GM10266 (cell line): ENCODE results near the gene SH3GL1.

Experiments used
- DNase-seq: peaks from one replicate; pipeline ENCODE4 v3.0.0; 2012; ENCODE audit errors: extremely low spot score
- TF ChIP-seq, protein P1 (sequence below): IDR thresholded peaks from 2 replicates; pipeline ENCODE4 v1.5.1; 2012; ENCODE audit warnings: mild to moderate bottlenecking, low read depth; ENCODE audit not compliant: control insufficient read depth, insufficient read depth; ENCODE audit errors: missing control alignments

Gene SH3GL1

DNA sequence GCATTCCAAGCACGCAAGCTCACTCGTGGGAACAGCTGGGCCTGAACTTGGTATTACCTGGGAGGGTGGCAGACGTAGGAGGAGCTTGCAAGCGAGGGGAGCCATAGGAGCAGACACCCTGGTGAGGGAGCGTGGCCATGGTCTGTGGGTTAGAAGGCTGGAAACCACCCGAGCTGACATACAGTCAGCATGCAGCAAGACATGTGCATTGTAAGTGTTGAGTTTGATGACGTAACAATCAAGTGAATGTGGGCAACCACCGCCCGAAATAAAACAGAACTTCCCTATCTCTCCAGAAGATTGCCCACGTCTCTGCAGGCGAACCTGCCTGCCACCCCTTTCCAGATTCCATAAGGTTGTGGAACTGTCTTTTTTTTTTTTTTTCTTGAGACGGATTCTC is 30.4 kb upstream of the SH3GL1 start:
- no peak for DNase-seq
- TF ChIP-seq, protein P1, sequence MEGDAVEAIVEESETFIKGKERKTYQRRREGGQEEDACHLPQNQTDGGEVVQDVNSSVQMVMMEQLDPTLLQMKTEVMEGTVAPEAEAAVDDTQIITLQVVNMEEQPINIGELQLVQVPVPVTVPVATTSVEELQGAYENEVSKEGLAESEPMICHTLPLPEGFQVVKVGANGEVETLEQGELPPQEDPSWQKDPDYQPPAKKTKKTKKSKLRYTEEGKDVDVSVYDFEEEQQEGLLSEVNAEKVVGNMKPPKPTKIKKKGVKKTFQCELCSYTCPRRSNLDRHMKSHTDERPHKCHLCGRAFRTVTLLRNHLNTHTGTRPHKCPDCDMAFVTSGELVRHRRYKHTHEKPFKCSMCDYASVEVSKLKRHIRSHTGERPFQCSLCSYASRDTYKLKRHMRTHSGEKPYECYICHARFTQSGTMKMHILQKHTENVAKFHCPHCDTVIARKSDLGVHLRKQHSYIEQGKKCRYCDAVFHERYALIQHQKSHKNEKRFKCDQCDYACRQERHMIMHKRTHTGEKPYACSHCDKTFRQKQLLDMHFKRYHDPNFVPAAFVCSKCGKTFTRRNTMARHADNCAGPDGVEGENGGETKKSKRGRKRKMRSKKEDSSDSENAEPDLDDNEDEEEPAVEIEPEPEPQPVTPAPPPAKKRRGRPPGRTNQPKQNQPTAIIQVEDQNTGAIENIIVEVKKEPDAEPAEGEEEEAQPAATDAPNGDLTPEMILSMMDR: no peak

DNA sequence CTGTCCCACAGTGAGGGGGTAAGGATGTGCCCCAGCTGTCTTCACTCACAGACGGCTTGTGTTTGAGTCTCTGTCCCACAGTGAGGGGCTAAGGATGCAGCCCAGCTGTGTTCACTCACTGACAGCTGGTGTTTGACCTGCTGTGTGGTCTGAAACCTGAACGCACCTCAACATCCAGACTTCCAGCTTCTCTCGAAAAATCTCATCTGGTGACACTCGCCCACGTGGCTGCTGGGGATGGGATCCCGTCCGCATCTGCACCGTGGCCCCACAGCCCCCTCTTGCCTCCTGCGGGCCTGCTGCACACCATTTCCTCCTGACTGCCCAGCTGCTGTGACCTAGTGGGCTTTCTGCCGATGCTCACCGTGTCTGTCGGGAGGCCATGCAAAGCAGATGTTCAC is 29.4 kb upstream of the SH3GL1 start:
- no peak for DNase-seq
- TF ChIP-seq, protein P1: no peak

DNA sequence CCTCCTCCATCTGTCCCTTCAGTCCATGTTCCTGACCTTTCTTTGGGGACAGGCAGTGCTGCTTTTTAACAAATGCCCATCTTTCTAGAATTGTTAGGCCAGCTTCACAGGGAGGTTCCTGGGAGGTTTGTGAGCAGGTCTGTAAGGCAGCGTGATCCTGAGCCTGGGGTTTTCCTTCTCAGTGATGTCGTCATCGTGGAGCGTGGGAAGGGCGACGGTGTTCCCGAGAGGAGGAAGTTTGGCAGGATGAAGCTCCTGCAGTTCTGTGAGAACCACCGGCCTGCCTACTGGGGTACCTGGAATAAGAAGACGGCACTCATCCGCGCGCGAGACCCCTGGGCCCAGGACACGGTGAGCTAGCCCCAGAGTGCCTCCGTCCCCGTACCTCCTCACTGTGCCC is 28.9 kb upstream of the SH3GL1 start:
- DNase-seq: no peak

DNA sequence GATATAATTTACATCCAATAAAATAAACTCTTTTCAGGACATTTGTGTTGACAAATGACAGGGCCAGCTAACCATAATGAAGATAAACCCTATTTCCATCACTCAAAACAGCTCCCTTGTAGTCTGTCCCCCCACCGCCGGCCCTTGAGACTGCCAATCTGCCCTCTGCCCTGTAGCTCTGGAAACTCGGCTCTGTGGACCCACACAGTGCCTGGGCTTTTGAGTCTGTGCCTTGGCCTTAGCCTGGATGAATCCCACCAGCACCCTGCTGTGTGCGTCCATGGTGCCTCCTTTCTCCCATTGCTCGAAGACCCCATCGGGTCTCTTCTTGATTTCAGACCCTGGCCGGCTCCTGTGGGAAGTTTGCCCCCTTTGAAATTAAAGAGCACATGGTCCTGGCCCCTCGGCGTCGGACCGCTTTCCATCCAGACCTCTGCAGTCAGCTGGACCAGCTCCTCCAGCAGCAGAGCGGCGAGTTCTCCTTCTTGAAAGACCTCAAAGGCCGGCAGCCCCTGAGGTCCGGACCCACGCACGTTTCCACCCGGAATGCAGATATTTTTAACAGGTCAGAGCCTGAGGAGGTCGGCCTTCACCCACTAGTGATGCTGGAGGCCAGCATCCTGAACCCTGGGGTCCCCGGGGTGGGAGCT is 28.1 kb upstream of the SH3GL1 start:
- TF ChIP-seq, protein P1: no peak
- DNase-seq: no peak

More for the DNA sequence above, 28.9 kb upstream of the SH3GL1 start:
- TF ChIP-seq, protein P1: no peak

DNA sequence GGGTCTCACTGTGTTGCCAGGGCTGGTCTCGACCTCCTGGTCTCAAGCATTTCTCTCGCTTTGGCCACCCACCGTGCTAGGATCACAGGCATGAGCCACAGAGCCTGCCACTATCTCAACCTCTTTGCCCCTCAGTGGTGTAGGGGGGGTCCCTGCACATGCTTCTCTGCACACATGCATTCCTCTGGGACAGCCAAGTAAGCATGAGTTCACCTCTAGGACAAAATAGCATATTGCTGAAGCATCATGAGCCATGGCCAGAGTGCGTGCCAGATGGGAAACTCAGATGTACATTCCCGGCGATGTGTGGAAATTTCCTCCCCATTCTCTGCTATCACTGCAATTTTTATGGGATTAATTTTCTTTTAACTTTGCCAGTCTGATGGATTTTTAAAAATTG is 25.2 kb upstream of the SH3GL1 start:
- DNase-seq: no peak
- TF ChIP-seq, protein P1: no peak

DNA sequence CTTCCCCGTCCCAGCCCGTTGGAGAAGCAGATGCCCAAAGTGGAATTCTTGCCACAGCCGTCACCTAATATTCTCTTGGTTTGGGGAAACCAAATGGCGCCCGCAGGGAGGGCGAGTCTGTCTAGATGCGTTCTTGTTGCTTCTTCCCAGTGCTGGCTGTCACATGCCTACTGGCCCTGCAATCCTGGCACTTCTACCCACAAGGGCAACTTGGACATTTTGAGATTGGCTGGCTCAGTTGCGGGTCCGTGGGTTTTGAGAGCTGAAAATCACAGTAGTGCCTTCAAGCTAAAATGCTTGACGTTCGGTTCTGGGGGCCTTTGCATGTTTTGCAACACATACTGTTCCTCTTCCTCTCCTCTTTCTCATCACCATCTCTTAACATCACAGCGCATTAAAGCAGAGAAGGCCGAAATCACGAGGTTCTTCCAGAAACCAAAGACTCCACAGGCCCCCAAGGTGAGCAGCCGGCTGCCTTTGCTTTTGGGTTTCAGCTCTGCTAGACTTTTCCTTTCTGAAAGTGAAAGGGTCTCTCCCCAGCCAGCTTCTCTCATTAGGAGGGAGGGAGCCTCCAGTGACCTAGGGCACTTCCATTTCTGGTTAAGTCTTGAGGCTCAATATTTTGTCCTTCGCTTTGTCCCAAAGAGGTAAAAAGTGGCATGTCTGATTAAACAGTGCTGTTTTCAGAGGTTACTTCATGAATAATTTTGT is 23.2 kb upstream of the SH3GL1 start:
- no peak for DNase-seq
- TF ChIP-seq, protein P1: no peak

DNA sequence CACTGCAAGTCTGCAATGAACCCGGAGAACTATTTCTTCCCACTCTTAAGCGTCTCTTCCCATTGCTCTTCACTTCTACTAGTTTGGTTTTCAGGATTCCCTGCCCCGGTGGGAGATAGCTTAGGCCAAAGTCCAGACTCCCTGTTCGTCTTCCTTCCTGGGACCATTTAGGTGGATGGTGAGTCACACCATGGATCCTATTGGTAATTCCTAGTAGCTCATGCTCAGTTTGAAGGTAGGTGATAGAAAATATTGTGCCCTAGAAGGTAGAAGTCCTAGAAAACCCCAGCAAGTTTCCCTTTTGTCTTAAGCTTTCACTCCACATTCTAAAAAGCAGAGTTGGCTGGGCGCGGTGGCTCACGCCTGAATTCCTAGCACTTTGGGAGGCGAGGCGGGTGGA is 15.9 kb upstream of the SH3GL1 start:
- TF ChIP-seq, protein P1: no peak
- no peak for DNase-seq
